Suppressor macrophage (primary cell): Measurements from ENCODE around the gene PTH1R.
A peak's percentile ranks its signal among the peaks of the same experiment; 100 is the strongest.

ENCODE experiments used
- DNase-seq, 4 experiments: peaks; one replicate each; pipeline ENCODE4 v3.0.0-alpha.2; 2020 to 2022

The PTH1R gene

GRCh38 chr3:46947981-46948791 lies 70.7 kb downstream of the PTH1R start:
- DNase-seq, result peak; percentile 76 to 95 (median 88)

GRCh38 chr3:46948830-46949671 lies 71.5 kb downstream of the PTH1R start:
- peak; percentile 77 to 90 (median 88) for DNase-seq

GRCh38 chr3:46950177-46950576 lies 72.7 kb downstream of the PTH1R start:
- peak in 1 of 4 experiments; percentile 2 for DNase-seq

- peak in 3 of 4 experiments; percentile 23 to 58 (median 52) for DNase-seq
Observed at GRCh38 chr3:46950650-46951241, 73.2 kb downstream of the PTH1R start.

GRCh38 chr3:46952813-46953212 lies 75.3 kb downstream of the PTH1R start:
- no peak for DNase-seq
